HG02870 (cell line): Measurements from ENCODE around the gene CNDP1.
"Not testable (repeated sequence)": the region's sequence is repeated elsewhere in the genome, so short reads cannot be mapped to it uniquely, and the experiment has no call there.

Source experiments
- ATAC-seq: cut with Tn5 transposase; IDR thresholded peaks from one replicate; pipeline ENCODE4 v1.9.1; 2021; ENCODE audit warnings: mild to moderate bottlenecking, moderate library complexity; ENCODE audit not compliant: unreplicated experiment

The CNDP1 gene, protein sequence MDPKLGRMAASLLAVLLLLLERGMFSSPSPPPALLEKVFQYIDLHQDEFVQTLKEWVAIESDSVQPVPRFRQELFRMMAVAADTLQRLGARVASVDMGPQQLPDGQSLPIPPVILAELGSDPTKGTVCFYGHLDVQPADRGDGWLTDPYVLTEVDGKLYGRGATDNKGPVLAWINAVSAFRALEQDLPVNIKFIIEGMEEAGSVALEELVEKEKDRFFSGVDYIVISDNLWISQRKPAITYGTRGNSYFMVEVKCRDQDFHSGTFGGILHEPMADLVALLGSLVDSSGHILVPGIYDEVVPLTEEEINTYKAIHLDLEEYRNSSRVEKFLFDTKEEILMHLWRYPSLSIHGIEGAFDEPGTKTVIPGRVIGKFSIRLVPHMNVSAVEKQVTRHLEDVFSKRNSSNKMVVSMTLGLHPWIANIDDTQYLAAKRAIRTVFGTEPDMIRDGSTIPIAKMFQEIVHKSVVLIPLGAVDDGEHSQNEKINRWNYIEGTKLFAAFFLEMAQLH

GRCh38 chr18:74534150-74534969 is at the start of gene CNDP1:
CNDP1 (plus strand) TSS chr18:74534500; CDS start chr18:74534668, 168 bp downstream.
- no peak for ATAC-seq

DNA sequence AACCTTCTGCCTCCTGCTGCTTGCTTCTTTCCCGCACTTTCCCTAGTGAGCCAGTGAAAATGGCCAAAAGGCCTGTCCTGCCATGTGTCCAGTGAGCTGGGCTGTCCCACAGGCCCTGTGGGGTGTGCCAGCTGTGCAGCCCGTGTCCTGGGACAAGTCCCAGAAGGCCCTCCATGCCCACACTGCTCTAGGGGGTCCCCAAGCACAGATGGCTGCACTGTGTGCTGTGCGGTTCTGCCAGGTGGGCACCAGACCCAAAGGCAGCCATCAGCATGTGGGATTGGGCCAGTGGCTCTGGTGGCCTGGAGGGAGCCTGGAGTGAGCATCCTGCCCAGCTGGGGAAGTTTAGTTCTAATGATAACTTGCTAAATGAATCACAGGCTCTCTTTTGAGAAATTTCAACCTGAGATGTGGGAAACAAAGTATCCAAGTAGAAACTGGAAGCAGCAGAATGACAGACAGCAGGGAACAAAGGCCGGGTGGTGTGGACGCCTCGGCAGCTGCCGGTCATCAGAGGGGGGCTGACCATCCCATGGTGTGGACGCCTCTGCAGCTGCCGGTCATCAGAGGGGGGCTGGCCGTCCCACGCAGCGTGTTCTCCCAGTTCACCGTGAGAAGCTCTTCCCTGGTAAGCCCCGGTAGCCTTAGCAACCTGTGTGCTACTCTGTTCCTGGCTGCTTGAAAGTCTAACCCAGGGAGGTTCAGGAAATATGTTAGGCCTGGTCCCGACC is 48.0 kb upstream of the CNDP1 start:
- ATAC-seq: no peak

DNA sequence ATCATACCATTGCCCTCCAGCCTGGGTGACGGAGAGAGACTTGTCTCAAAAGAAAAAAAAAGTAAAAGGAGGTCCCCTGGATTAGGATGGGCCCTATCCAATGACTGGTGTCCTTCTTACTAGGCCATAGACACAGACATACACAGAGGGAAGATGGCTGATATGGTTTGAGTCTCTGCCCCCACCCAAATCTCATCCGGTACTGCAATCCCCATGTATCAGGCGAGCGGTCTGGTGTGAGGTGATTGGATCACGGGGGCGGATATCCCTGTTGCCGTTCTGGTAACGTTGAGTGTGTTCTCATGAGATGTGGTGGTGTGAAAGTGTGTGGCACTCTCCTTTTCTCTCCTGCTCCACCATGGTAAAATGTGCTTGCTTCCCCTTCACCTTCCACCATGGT is 45.9 kb upstream of the CNDP1 start:
- no peak for ATAC-seq

DNA sequence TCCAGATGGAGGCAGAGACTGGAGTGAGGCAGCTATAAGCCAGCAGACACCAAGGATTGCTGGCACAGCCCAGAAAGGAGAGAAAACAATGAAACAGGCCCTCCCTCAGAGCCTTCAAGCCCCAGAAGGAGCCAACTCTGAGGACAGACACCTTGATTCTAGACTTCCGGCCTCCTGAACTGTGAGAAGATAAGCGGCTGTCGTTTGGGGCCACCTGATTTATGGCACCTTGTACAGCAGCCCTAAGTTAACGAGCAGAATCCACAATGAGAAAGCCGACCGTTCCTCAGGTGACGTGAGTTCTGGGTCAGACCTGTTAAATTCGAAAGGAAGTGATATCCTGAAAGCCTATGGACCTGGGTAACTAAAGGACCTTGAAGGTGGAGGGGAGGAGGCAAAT is 45.4 kb upstream of the CNDP1 start:
- ATAC-seq: no peak

DNA sequence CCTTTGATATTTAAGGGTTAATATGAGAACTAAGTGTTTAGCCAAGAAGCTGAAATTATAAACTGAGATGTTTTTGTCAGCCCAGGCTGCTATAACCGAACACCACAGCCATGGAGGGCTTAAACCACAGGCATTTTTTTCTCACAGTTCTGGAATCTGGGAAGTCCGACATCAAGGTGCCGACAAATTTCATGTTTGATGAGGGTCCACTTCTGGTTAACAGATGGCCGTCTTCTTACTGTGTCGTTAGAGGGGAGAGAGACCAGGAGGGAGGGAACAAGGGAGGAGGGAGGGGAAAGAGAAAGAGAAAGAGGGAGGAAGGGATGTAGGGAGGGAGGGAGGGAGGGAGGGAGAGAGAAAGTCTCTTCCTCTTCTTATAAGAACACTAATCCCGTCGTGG is 44.6 kb upstream of the CNDP1 start:
- no peak for ATAC-seq

GRCh38 chr18:74492259-74492658 is 42.0 kb upstream of the CNDP1 start:
- ATAC-seq: no peak

DNA sequence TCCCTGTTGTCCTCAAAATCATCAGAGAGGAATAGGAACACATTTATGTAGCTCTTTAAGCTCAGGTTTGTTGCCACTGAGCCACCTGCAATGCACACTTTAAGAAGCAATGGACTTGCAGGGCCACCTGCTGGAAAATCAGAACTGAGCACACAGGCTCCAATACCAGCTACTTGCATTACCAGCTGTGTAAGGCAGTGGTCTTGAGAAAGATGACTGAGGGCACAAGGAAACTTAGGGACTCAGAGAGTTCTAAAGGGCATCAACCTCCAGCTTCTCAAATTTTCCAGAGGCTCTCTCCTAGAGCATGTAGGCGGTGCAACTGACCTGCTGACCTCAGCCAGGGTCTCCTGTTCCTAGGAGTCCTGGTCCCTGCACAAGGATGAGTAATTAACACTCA is 40.6 kb upstream of the CNDP1 start:
- ATAC-seq: no peak

- ATAC-seq: no peak
Measured at GRCh38 chr18:74494514-74494913, 39.8 kb upstream of the CNDP1 start.

DNA sequence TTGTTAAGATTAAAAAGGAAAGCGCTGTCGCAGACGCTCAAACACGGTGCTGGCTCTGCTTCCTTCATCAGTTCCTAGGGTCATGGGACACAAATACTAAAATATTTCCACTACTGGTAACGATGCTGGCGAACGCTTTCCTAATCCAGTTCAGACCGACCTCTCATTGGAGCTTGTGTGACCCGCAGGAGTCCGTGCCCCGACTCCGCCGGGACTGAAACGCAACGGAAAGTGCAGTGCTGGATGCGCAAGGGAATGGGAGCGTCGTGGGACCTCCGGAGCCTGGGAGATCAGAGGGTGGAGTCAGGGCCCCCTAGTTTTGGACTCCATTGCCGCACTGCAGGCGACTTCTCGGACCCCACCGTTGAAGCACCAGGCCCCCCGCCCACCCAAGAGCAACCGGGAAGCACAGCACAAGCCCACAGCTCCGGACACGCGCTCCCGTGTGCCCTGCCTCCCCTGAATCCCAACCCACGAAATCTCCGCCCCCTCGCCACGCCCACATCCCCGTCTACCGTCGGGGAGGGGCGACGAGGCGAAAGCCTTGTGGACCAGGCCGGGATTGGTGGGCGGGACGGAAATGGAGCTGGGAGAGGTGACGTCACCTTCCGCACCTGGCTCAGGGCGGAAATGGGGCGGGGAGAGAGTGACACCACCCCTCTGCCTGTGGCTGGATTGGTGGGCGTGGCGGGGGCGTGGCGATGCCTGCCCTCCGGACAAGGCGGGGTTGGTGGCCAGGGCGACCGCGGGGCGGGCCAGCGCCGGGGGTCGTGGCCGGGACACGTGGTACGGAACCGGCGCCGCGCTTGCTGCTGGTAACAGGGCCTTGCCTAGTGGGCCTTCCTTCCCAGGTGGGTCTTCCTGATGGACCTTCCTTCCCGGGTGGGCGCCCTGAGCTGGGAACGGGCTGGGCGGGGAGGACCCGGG is 38.5 kb upstream of the CNDP1 start, which contains the start of gene CNDP2:
CNDP2 (plus strand) TSS at position 783 of the 927 bp plus-strand sequence. CDS start 3,611 bp downstream, outside the sequence.
- ATAC-seq: peak; percentile 67

GRCh38 chr18:74496508-74497323 is 37.6 kb upstream of the CNDP1 start:
- ATAC-seq: peak; percentile 19

- no peak for ATAC-seq
Measured at GRCh38 chr18:74497324-74497676, 37.0 kb upstream of the CNDP1 start.

DNA sequence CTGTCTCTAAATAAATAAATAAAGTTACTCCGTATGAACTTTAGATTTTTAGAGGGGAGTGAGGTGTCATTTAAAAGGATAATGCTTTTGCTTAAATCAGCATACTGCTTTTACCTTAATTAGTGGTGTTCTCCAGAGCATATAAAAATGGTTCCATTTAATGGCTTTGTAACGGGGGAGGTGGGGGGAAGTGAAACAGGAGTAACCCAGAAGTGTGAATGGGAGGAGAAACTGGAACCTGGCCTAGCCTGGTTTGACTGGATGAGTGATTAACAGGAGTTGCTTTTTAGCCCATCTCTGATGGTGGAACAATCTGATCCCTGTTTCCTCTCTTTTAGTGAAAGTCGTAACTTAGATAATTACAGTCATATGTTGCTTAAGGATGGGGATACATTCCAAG is 36.5 kb upstream of the CNDP1 start:
- ATAC-seq: no peak

DNA sequence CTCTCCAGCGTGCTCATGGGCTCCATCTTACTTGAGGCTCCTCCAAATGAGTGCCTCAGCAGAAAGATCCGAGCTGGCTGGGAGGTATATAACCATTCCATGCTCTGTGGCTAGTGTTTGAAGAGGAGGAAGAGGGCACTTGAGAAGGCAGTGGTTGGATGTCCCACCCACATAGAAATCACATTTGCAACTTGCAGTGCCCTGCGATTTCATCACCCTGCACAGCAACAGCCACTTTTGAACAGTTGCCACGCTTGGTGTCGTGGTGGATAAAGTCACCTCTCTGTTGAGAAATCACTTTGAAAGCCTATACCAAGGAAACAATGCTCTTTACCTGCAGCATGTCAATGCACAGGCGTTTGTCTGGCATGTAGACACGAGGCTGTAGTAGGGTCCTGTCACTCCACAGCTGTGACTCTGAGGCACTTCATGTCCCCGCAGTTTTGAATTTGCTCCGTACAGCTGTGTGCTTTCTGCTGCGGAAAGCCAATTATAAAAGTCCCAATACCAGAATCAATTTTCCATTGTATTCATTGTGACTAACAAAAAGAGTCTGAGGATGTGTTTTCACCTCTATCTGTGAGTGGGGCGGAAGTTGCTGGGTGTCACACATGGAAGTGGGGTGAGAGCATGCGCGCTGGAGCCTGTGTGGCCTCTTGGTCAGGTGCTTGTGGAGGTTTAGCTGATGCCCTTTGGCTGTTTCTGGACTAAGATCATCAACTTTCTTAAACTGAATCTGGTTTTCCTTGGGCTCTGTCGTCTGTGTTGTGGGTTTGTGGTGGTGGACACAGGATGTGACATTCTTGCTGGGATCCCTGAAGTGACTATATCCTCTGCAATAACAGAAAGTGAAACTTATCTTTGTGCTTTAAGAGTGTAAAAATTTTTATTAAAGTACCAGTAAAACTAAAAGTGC is 35.3 kb upstream of the CNDP1 start:
- ATAC-seq: peak; percentile 36

DNA sequence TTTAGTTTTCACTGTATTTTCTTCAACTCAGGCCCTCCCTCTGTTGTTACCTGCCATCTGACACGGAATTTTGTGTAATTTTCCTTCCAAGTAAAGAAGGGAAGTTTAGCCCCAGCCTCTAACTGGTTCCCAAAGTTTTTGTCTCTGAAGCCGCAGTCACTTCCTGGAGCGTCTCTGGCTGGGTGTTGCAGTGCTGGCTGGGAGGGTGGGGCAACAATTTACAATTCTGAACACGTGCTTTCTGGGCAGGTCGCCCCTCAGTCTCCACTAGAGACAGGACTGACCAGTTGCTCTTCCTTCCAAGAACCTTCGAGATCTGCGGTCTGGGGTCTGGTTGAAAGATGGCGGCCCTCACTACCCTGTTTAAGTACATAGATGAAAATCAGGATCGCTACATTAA is 34.7 kb upstream of the CNDP1 start:
- ATAC-seq: peak; percentile 37

- no peak for ATAC-seq
Measured at GRCh38 chr18:74500372-74500771, 33.9 kb upstream of the CNDP1 start.

DNA sequence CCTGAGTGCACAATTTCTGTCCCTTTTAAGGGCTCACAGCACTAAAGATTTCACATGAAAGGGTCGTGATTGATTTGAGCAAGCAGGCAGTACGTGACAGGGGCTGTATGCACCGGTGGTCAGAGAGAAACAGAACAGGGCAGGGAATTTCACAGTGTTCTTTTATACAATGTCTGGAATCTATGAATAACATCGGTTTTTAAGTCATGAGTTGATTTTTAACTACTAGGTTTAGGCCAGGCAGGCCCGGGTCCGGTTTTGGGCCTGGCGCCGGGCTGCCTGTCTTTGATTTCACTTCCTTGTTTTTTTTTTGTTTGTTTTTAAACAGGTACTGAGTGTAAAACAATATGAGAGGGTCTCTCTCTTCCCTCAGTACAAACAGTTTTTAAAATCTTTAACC is 33.5 kb upstream of the CNDP1 start:
- ATAC-seq: not testable (repeated sequence)

DNA sequence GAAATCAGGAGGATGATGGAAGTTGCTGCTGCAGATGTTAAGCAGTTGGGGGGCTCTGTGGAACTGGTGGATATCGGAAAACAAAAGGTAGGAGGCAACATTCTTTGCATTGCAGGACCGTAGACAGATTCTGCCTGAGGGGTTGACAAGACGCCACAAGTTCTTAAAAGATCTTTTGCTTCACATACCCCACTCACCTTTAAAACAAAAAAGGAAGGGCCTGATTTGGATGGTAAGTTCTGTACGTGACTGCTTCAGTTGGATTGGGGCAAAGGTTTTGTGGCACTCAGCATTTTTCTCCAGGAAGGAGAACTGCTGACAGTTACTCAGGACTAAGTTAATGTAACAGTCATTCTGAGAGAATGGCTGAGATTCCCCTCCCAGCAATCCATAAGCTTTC is 32.9 kb upstream of the CNDP1 start:
- ATAC-seq: no peak

DNA sequence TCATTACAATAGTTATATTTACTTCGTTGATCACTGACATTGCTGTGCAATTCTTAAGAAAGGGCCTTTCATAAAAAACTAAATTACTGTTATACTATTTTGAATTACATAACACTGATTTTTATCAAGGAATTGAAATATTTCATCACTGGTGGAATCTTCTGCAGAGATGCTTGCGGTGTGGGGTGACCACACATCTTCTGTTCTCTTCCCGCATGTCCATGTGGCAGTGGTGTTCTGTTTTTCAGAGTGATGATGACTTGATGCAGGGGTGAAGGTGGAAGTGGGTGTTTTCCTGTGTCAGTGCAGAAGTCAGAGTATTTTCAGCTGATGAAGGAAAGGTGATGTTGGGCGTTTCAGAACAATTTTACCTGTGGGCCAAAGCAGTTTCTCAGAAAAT is 31.2 kb upstream of the CNDP1 start:
- no peak for ATAC-seq
